Measurements from ENCODE around the gene KMT2E. TPM values are rescaled to one million over a fixed set of nuclear protein-coding genes. Genes with fewer than 3 reads are reported as not detected.

KMT2E gene
- total RNA-seq, 1 experiment from 2014 or later = 38.2 TPM

DNA sequence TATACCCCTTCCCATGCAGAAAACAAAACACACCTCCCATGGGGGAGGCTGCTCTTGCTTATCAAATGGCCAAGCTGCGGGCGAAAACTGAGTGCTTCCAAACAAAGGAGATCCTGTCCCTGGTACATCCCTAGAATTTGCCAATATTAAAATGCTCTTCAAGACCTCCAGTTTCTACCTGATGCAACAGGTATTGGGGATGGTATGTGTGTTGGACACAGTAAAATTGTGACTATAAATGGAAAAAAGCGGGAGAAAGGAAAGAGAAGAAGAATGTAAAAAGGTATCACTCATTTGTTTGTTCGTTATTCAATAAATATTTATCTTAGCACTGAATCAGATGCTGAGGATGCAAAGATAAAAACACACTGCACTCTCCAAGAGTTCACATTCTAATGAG is 123.9 kb downstream of the KMT2E start:
- no peaks in the 10 kb centered on the region for H3K27me3 ChIP-seq (ENCODE audit: insufficient read depth, low read length)
- no peak overlapping the region for H3T11ph ChIP-seq (ENCODE audit: low read length)
- H2BK12ac ChIP-seq (ENCODE audit: insufficient read length, low read depth, low read length) = no peak overlapping the region
- H3K27ac ChIP-seq (ENCODE audit: insufficient read length, low read depth, low read length) = no peak overlapping the region
- H3K18ac ChIP-seq (ENCODE audit: insufficient read length, low read depth, low read length) = no peak overlapping the region
- no peaks in the 10 kb centered on the region for H3K9me3 Mint-ChIP-seq
- no peak overlapping the region for H3K23ac ChIP-seq (ENCODE audit: insufficient read length, low read depth, low read length)
- H3K56ac ChIP-seq (ENCODE audit: insufficient read length, low read depth, low read length) = no peak overlapping the region
- no peak overlapping the region for H4K8ac ChIP-seq (replicated peaks; ENCODE audit: insufficient read length, low read depth, low read length)
- H2BK5ac ChIP-seq (ENCODE audit: insufficient read length, low read length) = no peak overlapping the region
- no peaks in the 10 kb centered on the region for H3K4me1 ChIP-seq (ENCODE audit: insufficient read depth, low read length)
- no peak overlapping the region for H2BK20ac ChIP-seq (ENCODE audit: low read depth, low read length, poor library complexity, severe bottlenecking)
- H3K27me3 Mint-ChIP-seq (ENCODE audit: low read depth) = no peaks in the 10 kb centered on the region
- no peak overlapping the region for H4K91ac ChIP-seq (ENCODE audit: insufficient read length, low read depth, low read length)
- no peak overlapping the region for H3K4me3 Mint-ChIP-seq
- WGBS (ENCODE audit: extremely low coverage, insufficient read length, low lambda C conversion rate) = 100% methylated on average over 1 of the region's 4 CpGs
- H3K4me1 Mint-ChIP-seq = peaks cover 0 to 4% of the 10 kb centered on the region in 2 experiments; a peak in 3 of 4 replicates
- H3K14ac ChIP-seq (ENCODE audit: insufficient read depth, low read length) = no peak overlapping the region
- no peak for DNase-seq
- peaks cover 5 to 32% (median 18%) of the 10 kb centered on the region in 3 experiments; a peak in 6 of 7 replicates for H3K36me3 Mint-ChIP-seq (ENCODE audit: insufficient read depth in 1 of 3, low read depth in 3 of 3)
- no peaks in the 10 kb centered on the region for H3K23me2 ChIP-seq (ENCODE audit: insufficient read length, low read depth, low read length, poor library complexity, severe bottlenecking)
- no peak overlapping the region for H2BK120ac ChIP-seq (ENCODE audit: low read depth, low read length, poor library complexity, severe bottlenecking)
- H2AK5ac ChIP-seq (ENCODE audit: insufficient read length, low read length) = no peak overlapping the region
- no peak overlapping the region for H4K5ac ChIP-seq (ENCODE audit: insufficient read length, low read depth, low read length)
- H2AFZ ChIP-seq (ENCODE audit: low read length) = no peak overlapping the region
- TF ChIP-seq, protein P1, sequence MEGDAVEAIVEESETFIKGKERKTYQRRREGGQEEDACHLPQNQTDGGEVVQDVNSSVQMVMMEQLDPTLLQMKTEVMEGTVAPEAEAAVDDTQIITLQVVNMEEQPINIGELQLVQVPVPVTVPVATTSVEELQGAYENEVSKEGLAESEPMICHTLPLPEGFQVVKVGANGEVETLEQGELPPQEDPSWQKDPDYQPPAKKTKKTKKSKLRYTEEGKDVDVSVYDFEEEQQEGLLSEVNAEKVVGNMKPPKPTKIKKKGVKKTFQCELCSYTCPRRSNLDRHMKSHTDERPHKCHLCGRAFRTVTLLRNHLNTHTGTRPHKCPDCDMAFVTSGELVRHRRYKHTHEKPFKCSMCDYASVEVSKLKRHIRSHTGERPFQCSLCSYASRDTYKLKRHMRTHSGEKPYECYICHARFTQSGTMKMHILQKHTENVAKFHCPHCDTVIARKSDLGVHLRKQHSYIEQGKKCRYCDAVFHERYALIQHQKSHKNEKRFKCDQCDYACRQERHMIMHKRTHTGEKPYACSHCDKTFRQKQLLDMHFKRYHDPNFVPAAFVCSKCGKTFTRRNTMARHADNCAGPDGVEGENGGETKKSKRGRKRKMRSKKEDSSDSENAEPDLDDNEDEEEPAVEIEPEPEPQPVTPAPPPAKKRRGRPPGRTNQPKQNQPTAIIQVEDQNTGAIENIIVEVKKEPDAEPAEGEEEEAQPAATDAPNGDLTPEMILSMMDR (conservative IDR thresholded peaks at IDR 0.05) = no peak
- 0 out of 2 replicates have a peak, but pooled peaks cover 2% of the 10 kb centered on the region for H3K79me2 ChIP-seq (ENCODE audit: insufficient read depth, low read length)
- no peak overlapping the region for H3K4me2 ChIP-seq (ENCODE audit: insufficient read depth, insufficient read length, low read length)
- H3K9me3 ChIP-seq (ENCODE audit: control insufficient read depth, low read depth, low read length) = no peaks in the 10 kb centered on the region
- no peak overlapping the region for H3K27ac Mint-ChIP-seq
- H3K4ac ChIP-seq (ENCODE audit: low read depth, low read length) = no peak overlapping the region
- no peak overlapping the region for H2BK15ac ChIP-seq (ENCODE audit: low read depth, low read length)
- H3K9ac ChIP-seq (ENCODE audit: extremely low read depth, insufficient read length, low read length) = no peak overlapping the region
- H3K79me1 ChIP-seq (ENCODE audit: insufficient read depth, low read depth, low read length, poor library complexity, severe bottlenecking) = no peaks in the 10 kb centered on the region
- no peaks in the 10 kb centered on the region for H4K20me1 ChIP-seq (ENCODE audit: control insufficient read depth, insufficient read depth, insufficient read length)
